Lung microvascular endothelial cell (primary cell): ENCODE data around the gene ZBTB44. TPM values are rescaled to one million over a fixed set of nuclear protein-coding genes. Genes with fewer than 3 reads are reported as not detected.
"Not testable (repeated sequence)": the region's sequence is repeated elsewhere in the genome, so short reads cannot be mapped to it uniquely, and the experiment has no call there.

Experiments
- DNase-seq, 2 donors: peaks; one replicate each; pipeline versions ENCODE4 v3.0.0 to v3.0.0-alpha.2; 2010; ENCODE audit warnings: low read depth in 2 of 2
- total RNA-seq: library from RNA; depleted of rRNA; stranded (reverse); fragments of >200 nt; gene quantifications from 2 replicates; pipeline ENCODE4 v1.2.1, GENCODE V29; 2014

ZBTB44 gene
- total RNA-seq, 1 donor from 2014 or later = 30.4 TPM

- DNase-seq = not testable (repeated sequence)
These were observed 64.8 kb downstream of the ZBTB44 start for GRCh38 chr11:130249929-130250328.

GRCh38 chr11:130249371-130249770 is 65.3 kb downstream of the ZBTB44 start:
- no peak for DNase-seq

DNA sequence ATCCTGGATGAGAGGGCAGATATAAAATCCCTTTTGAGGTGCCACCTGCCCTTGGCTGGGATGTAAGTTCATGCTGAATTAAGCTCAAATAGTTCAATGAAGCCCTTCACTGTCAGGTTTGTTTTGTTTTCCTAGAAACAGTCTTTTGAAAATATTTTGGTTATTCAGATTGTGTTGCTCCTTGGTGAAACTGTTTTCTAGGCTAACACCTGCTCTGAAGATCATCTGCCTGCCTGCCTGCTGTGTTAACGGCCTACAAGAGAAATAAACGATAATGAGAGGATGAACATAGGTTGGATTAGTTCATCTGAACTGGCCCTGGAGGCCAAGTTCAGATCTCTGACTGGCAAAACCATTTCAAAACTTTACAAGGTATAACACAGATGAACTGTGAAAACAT is 67.4 kb downstream of the ZBTB44 start:
- DNase-seq = no peak

GRCh38 chr11:130246738-130247137 is 68.0 kb downstream of the ZBTB44 start:
- no peak for DNase-seq

GRCh38 chr11:130246270-130246669 is 68.4 kb downstream of the ZBTB44 start:
- DNase-seq = no peak

- DNase-seq = not testable (repeated sequence)
These were observed 69.3 kb downstream of the ZBTB44 start for GRCh38 chr11:130245375-130245774.

DNA sequence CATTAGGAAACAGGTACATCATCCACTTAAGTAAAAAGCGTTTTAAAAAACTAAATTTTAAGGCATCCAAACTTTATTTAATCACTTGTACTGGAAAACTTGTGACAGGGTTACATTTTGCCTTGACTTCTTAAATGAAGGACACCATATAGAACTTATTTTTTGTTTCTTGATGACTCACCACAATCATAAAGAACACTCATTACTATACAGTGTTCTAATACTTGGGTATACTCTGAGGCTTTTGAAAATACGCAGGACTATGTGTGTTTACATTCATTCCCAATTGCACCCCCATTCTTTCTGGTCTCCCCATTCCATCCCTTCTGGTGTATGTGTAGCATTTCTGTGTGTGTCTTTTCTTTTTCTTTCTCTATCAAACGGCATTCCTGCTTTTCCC is 69.9 kb downstream of the ZBTB44 start:
- no peak for DNase-seq

- DNase-seq = peak in 1 of 2 donors; percentile 10
These were observed 70.9 kb downstream of the ZBTB44 start for GRCh38 chr11:130243816-130244215.

GRCh38 chr11:130241713-130242112 is 73.0 kb downstream of the ZBTB44 start:
- DNase-seq = no peak

DNA sequence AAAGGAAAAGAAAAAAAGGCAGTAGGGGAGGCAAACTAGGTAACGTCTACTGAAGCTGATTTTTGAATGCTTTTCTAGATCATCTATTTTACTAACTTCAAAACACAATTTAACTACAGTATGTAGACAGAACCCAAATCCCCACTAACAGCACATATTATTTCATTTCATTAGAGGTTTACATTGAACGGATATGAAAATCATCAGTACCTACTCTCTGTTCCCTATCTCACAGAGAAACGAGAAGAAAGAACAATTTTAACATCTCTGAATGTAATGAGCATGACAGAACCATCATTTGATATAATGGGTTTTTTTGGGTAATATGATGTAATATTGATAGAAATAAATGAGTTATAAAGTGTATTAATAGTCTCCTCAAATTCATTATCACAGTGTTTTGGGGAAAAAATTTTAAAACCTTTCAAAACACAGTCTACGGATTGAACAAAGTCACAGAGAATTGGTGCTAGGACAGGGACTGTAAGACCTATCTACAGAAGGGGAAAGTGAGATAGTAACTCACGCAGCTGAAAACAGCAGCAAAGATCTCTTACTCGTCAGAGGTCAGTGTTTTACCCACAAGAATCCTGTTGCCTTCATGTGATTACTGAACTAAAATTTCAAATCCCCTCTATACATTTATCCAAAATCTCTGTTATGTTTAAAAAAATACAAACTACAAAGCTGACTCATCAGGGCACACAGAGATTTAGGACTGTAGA is 77.3 kb downstream of the ZBTB44 start:
- no peak for DNase-seq

- no peak for DNase-seq
These were observed 80.4 kb downstream of the ZBTB44 start for GRCh38 chr11:130234315-130234714.

- DNase-seq = not testable (repeated sequence)
These were observed 80.8 kb downstream of the ZBTB44 start for GRCh38 chr11:130233888-130234287.

DNA sequence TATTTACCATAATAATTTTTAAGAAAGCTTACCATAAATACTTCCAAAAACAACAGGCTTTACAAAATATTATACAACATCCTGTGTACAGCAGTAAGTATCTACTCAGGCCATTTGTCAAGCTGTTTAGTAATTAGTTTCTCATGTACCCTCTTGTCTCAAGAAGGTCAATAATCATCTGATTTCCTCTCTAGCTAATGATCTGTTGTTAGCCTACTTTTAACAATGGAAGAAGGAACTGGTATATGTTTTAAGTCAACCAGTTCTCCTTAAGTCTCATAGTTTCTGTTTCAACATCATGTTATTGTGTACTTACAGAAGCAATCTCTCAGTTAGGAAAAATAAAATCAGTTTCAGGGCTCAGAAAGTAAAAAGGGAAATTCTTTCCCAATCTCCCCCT is 81.2 kb downstream of the ZBTB44 start:
- DNase-seq = not testable (repeated sequence)

DNA sequence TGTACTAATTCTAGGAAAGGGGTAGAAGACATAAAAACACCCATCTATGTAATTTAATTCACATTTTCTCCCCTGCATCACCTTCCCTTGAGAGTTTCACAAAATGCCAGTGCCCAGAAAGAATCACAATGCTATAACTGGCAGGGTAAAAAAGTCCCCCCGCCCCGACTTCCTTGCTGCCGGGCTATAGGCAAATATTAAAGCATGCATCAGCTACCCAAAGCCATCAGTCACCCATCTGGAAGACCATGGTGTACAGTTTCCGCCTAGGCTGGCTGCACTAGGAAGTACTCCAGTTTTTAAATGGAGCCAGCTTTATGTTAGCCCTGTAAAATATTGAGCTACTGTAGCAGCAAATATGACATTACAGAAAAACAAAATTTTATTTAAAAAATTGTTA is 87.3 kb downstream of the ZBTB44 start:
- DNase-seq = no peak

DNA sequence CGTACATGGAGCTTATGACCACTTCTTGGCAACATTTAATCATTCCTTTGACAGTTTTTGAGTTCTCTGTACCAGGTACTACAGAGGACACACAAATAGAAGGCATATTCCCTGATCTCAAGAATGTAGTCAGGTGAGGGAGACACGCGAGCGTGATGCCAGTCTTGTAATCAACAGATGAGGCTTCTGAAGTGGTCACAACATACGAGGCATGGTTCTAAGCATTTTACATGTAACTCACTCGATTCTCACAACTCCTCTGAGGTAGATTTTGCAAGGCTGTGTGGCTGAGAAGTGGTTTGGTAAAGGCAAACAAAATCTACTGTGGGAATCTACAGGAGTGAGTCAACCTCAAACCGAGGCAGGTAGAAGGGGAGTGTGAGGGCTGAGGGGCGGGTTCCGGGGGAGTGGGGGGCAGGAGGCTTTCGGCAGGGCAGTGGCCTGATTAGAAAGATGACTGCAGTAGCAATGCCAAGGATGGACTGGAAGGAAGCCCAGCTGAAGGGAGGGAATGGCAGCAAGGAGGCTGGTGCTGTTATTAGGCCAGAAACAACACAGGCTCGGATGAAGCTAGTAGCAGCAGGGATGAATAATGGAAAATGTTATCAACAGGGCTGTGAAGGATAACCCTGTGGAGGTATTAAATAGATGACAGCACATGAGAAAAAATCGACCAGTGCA is 91.3 kb downstream of the ZBTB44 start:
- no peak for DNase-seq

DNA sequence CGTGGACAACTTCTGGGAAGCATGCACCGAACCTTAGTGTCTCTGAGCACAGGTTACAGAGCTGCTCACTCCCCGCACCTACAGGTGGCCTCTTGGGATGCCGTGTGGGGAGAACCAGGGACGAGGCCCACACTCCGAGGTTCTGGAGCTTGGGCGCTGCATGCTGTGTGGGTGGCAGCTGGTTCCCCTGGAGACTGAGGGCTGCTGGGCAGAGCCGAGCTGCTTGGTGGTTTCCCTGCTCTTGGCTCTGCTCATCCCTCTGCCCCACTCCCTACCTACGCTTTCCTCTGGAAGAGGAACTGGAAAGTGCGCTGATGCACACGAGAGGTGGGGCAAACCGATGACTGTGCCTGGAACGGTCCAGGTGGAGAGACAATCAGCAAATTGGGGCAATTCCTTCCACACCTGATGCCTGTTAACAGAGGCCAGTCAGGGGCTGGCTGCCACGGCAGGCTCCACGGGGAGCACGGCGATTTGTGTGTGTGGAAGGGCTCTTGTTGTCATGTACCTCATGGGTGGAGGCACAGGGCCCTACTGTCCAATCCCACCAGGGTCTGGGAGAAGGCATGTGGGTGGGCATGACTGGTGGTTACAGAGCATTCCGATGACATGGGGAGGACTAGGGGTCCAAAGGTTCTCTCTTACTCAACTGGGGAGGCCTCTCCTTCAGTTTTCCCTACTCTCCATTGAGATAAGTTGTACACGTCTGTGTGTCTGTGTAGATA is 94.2 kb downstream of the ZBTB44 start:
- DNase-seq = no peak

GRCh38 chr11:130219148-130219547 is 95.6 kb downstream of the ZBTB44 start:
- DNase-seq = no peak

DNA sequence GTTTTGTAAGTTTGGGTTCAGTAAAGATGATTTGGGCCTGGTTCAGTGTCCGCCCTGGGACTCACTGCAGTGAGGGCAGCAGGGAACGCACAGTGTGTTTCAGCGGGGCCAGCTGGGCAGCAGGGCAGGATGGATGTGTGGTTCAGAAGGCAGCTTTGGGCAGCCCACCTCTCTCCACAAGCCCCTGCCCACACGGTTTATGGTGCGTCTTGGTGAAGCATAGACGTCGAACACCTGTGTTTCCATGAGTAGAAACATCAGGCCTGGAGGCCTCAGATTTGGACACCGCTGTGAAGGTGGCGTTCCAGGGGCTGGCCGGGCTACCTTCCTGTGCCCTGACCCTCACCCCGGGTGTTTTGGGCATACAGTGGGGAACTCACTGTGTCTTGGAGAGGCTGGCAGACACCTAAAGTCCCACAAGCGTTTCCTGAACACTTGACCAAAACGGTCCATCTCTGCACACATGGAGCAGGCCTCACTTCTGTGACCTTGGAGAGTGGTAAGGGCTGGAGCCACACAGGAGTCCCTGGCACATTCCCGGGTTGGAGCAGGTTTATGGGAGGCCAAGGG is 96.1 kb downstream of the ZBTB44 start:
- DNase-seq = no peak

- no peak for DNase-seq
These were observed 97.3 kb downstream of the ZBTB44 start for GRCh38 chr11:130217133-130218031.

DNA sequence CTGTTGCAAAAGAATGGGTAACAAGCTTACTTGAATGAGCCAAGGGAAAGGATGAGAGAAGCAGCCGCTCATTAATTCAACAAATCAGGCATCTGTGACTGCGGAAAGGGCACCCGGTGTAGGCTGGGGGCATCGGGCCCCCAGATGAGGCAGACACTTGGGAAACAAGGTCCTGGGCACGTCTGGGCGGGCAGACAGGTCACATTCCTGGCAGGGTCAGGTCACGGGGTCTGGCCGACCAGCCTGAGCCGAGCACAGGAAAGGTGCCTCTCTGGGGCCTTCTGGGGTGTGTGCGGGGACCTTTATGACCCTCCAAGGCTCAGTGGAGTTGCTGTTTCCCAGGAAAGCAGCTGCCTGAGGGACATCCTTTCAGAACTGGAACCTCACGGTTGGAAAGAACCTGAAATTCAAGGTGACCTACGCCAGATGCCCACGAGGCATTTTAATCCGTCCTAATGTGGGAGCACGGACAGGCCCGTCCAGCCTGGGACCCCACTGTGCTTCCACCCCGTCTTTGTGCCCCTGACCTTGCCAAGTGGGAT is 98.1 kb downstream of the ZBTB44 start:
- DNase-seq = no peak

DNA sequence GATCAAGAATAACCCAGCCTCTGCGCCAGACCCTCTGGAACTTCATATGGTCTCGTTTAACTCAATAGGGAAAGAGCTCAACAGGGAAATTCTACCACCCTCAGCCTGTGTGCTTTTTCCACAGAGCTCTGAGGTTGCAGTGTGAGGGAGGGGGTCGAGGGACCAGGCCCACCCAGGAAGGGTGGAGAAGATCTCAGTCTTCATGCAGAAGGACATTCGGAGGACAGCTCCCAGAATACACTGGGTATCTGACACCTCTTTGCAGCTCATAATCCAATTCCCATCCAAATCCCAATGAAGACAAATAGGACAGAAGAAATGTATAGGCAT is 98.5 kb downstream of the ZBTB44 start:
- DNase-seq = no peak
